HAP-1 (cell line): ENCODE results near the gene PCNA.
"Not testable (repeated sequence)": the region's sequence is repeated elsewhere in the genome, so short reads cannot be mapped to it uniquely, and the experiment has no call there.

Experiments used
- DNase-seq, 2 experiments: peaks; one replicate each; pipeline ENCODE4 v3.0.0-alpha.2; 2016 to 2020; ENCODE audit warnings: low spot score in 2 of 2
- H3K27me3 ChIP-seq: fragments of 250-450 bp; sonication (Bioruptor Pico); 2 replicates; pipeline ENCODE4 v1.5.1; 2020; ENCODE audit warnings: low read depth, mild to moderate bottlenecking, moderate library complexity
- H3K36me3 ChIP-seq: fragments of 250-450 bp; sonication (Bioruptor Pico); replicated peaks from 2 replicates; pipeline ENCODE4 v1.5.1; 2020; ENCODE audit warnings: mild to moderate bottlenecking
- H3K4me1 ChIP-seq: fragments of 250-450 bp; sonication (Bioruptor Pico); 2 replicates; pipeline ENCODE4 v1.5.1; 2020; ENCODE audit warnings: mild to moderate bottlenecking
- H3K4me3 ChIP-seq: fragments of 250-450 bp; sonication (Bioruptor Pico); 2 replicates; pipeline ENCODE4 v1.5.1; 2020; ENCODE audit warnings: mild to moderate bottlenecking, moderate library complexity
- H3K9me3 ChIP-seq: fragments of 250-450 bp; sonication (Bioruptor Pico); 2 replicates; pipeline ENCODE4 v1.5.1; 2020; ENCODE audit warnings: mild to moderate bottlenecking, moderate library complexity
- in situ Hi-C: fragments of 300-500 bp; cut with MboI; formaldehyde crosslinking; loops from 3 replicates; pipeline ENCODE4 v1.14.3; 2020; ENCODE audit warnings: low sequenced_read_pairs, inconsistent platforms, mixed read lengths

Gene PCNA

GRCh38 chr20:5077761-5078387 lies 41.9 kb downstream of the PCNA start:
- Histone ChIP-seq H3K36me3 (no peaks in the 10 kb centered on the region), H3K9me3 (no peaks in the 10 kb centered on the region), H3K4me1 (peaks cover 7% of the 10 kb centered on the region; the same call in 1 of the 2 replicates), H3K4me3 (no peak overlapping the region), H3K27me3 (no peaks in the 10 kb centered on the region)
- in situ Hi-C loops: loop anchor here (25.0 kb wide), 1 partner anchor 466 kb away; no protein-coding TSS in a partner anchor
- DNase-seq: no peak

DNA sequence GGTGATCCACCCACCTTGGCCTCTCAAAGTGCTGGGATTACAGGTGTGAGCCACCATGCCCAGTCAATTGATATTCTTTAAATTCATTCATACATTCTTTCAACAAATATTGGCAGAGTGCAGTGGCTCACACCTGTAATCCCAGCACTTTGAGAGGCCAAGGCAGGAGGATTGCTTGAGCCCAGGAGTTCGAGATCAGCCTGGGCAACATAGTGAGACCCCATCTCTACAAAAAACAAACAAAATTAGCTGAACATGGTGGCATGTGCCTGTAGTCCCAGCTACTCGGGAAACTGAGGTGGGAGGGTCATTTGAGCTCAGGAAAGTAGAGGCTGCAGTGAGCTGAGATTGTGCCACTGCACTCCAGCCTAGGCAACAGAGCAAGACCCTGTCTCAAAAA lies 42.8 kb downstream of the PCNA start:
- DNase-seq, H3K36me3 ChIP-seq, H3K27me3 ChIP-seq, H3K4me3 ChIP-seq, H3K4me1 ChIP-seq, H3K9me3 ChIP-seq: not testable (repeated sequence)
- in situ Hi-C loops: loop anchor here (25.0 kb wide), 1 partner anchor 465 kb away; no protein-coding TSS in a partner anchor

- in situ Hi-C loops: no loop called here
These were observed 45.5 kb downstream of the PCNA start for GRCh38 chr20:5074232-5074674.

GRCh38 chr20:5073660-5074231 lies 46.0 kb downstream of the PCNA start:
- peak in 1 of 2 experiments; percentile 29 for DNase-seq
- Histone ChIP-seq H3K36me3 (no peaks in the 10 kb centered on the region), H3K4me1 (peaks cover 7% of the 10 kb centered on the region; the same call in 1 of the 2 replicates), H3K27me3 (no peaks in the 10 kb centered on the region), H3K4me3 (no peak overlapping the region), H3K9me3 (no peaks in the 10 kb centered on the region)
- in situ Hi-C loops: no loop called here

More at GRCh38 chr20:5074232-5074674, 45.5 kb downstream of the PCNA start:
- no peak for DNase-seq
- no peaks in the 10 kb centered on the region for H3K9me3 ChIP-seq
- peaks cover 7% of the 10 kb centered on the region; the same call in 1 of the 2 replicates for H3K4me1 ChIP-seq
- no peaks in the 10 kb centered on the region for H3K36me3 ChIP-seq
- H3K27me3 ChIP-seq: no peaks in the 10 kb centered on the region
- no peak overlapping the region for H3K4me3 ChIP-seq

DNA sequence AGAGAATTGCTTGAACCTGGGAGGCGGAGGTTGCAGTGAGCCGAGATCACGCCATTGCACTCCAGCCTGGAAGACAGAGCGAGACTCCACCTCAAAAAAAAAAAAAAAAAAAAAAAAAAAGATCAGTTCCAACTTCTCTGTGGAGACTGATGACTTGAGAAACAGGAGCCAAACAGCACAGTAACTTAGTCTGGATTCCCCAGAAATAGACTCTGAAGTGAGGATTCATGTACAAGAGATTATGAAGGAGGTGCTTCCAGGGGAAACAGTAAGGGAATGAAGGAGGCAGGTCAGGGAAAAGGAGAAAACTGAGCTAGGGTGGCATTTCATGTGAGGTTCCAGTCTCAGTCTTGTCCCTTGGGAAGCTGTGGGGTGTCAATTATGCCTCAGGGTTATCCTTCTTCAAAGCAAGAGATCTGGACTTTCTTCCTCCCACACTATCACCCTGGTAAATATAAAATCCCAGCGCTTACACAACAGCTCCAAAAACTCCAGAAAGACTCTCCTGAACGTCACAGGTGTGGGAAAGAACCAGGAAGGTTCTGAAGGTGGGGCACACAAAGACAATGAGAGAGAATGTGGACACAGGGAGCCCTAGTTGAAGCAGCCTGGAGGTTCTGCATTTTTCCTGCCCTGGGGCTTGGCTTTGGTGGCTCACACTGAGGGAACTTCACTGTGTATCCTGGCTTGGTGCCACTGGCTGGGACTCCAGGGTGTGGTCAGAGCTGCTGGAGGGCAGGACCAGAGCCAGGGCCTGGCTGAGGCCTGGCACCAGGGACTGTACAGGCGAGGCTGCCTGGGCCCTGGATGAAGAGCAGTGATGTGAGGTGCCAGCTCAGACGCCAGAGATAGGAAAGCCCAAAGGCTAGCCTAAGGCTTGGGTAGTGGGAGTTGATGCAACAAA lies 46.8 kb downstream of the PCNA start:
- DNase-seq: peak in 1 of 2 experiments; percentile 22
- Histone ChIP-seq H3K4me1 (peaks cover 7% of the 10 kb centered on the region; the same call in 1 of the 2 replicates), H3K27me3 (no peaks in the 10 kb centered on the region), H3K9me3 (no peaks in the 10 kb centered on the region), H3K4me3 (no peak overlapping the region), H3K36me3 (no peaks in the 10 kb centered on the region)
- in situ Hi-C loops: no loop called here

GRCh38 chr20:5071942-5072341 lies 47.8 kb downstream of the PCNA start:
- in situ Hi-C loops, H3K36me3 ChIP-seq, H3K27me3 ChIP-seq, H3K4me1 ChIP-seq, DNase-seq, H3K4me3 ChIP-seq, H3K9me3 ChIP-seq: not testable (repeated sequence)

DNA sequence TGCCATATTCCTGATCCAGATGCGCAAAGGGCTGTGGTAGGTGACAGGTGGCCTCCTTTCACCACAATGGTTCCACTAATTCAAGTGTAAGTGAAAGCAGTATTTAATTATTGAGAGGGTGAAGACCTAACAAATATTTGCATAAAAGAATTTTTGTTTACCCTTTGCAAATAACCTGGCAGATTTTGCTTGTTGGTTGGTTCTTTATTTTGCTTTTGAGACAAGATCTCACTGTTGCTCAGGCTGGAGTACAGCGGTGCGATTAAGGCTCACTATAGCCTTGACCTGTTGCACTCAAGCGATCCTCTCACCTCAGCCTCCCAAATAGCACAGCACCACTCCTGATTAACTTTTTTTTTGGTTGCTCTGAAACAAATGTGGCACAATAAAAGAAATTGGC lies 49.2 kb downstream of the PCNA start:
- H3K36me3 ChIP-seq: no peaks in the 10 kb centered on the region
- no peaks in the 10 kb centered on the region for H3K9me3 ChIP-seq
- no peaks in the 10 kb centered on the region for H3K27me3 ChIP-seq
- no peak overlapping the region for H3K4me3 ChIP-seq
- in situ Hi-C loops: no loop called here
- DNase-seq: no peak
- peaks cover 7% of the 10 kb centered on the region; the same call in 1 of the 2 replicates for H3K4me1 ChIP-seq

DNA sequence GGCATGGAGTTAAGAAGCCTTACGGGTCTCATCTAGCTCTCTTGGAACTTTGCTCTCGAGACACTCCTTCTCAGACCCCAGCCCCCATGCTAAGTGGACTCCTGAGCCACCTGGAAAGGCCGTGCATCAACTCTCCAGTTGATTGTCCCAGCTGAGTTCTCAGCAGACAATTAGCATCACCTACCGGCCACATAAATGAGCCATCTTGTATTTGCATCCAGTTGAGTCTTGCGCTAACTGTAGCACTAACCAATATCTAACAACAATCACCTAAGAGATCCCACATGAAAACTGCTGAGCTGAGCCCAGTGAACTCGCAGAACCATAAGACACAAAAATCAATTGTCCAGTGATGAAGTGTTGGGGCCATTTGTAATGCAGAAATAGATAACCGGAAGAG lies 49.7 kb downstream of the PCNA start:
- in situ Hi-C loops: no loop called here
- no peak for DNase-seq
- H3K4me3 ChIP-seq: no peak overlapping the region
- H3K9me3 ChIP-seq: no peaks in the 10 kb centered on the region
- H3K27me3 ChIP-seq: no peaks in the 10 kb centered on the region
- H3K36me3 ChIP-seq: no peaks in the 10 kb centered on the region
- peaks cover 7% of the 10 kb centered on the region; the same call in 1 of the 2 replicates for H3K4me1 ChIP-seq

DNA sequence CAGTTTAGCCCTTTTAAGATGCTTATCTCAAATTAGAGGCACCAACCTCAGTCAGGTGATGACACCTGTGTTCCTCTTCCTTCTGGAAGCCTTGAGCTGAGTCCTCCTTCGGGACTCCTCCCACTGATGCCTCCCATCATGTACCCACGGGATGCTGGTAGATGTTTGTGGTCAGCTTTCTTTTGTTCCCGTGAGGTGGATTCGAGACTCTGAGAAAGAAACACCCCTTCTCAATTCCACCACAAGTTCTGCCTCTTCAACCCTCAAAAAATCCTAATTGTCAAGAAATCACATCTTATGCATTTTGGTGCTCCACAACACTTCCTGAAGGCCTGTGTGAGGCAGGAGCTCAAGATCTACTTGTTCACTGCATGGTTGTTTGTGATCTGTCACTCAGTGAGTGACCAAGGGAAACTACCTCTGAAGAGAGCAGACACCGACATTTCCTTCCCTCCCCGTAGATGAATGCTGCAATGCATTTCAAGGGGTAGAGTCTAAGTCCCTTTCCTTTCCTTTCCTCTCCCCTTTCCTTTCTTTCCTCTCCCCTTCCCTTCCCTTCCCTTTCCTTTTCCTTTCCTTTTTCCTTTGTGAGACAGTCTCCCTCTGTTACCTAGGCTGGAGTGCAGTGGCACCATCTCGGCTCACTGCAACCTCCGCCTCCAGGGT lies 50.5 kb downstream of the PCNA start:
- in situ Hi-C loops: no loop called here
- DNase-seq: no peak
- Histone ChIP-seq H3K27me3 (no peaks in the 10 kb centered on the region), H3K4me1 (peaks cover 6% of the 10 kb centered on the region; the same call in 1 of the 2 replicates), H3K4me3 (no peak overlapping the region), H3K36me3 (no peaks in the 10 kb centered on the region), H3K9me3 (no peaks in the 10 kb centered on the region)

- DNase-seq: no peak
- Histone ChIP-seq H3K4me3 (no peak overlapping the region), H3K4me1 (no peaks in the 10 kb centered on the region), H3K9me3 (no peaks in the 10 kb centered on the region), H3K27me3 (no peaks in the 10 kb centered on the region), H3K36me3 (no peaks in the 10 kb centered on the region)
- in situ Hi-C loops: no loop called here
These were observed 51.7 kb downstream of the PCNA start for GRCh38 chr20:5067877-5068645.

GRCh38 chr20:5065879-5066383 lies 53.8 kb downstream of the PCNA start:
- DNase-seq: no peak
- Histone ChIP-seq H3K27me3 (no peaks in the 10 kb centered on the region), H3K4me1 (no peaks in the 10 kb centered on the region), H3K9me3 (no peaks in the 10 kb centered on the region), H3K4me3 (no peak overlapping the region), H3K36me3 (no peaks in the 10 kb centered on the region)
- in situ Hi-C loops: no loop called here

GRCh38 chr20:5065166-5065878 lies 54.4 kb downstream of the PCNA start:
- Histone ChIP-seq H3K4me3 (no peak overlapping the region), H3K4me1 (no peaks in the 10 kb centered on the region), H3K36me3 (no peaks in the 10 kb centered on the region), H3K9me3 (no peaks in the 10 kb centered on the region), H3K27me3 (no peaks in the 10 kb centered on the region)
- in situ Hi-C loops: no loop called here
- DNase-seq: no peak
